Activated B cell treated with CpG ODN at 0.5 μM for 24 hours (primary cell): ENCODE data around the gene R3HDM2. TPM values are rescaled to one million over a fixed set of nuclear protein-coding genes. Genes with fewer than 3 reads are reported as not detected.

Source experiments
- ATAC-seq: fragments of 200-7000 bp; cut with Tn5 transposase; one replicate; pipeline ENCODE4 v1.10.0; 2021; ENCODE audit warnings: low read depth, mild to moderate bottlenecking, moderate library complexity
- CTCF ChIA-PET: fragments of 350-600 bp; sonication (Branson Sonifier 250); formaldehyde crosslinking; loops from one replicate; lab custom pipeline; 2021; ENCODE audit warnings: antibody characterized with exemption; lab: Charles Lee
- POLR2A ChIA-PET: fragments of 350-600 bp; sonication (Branson Sonifier 250); formaldehyde crosslinking; loops from one replicate; lab custom pipeline; 2021; ENCODE audit warnings: antibody characterized with exemption; lab: Charles Lee
- DNase-seq: peaks from one replicate; pipeline ENCODE4 v3.0.0; 2022
- H3K27ac Mint-ChIP-seq: one replicate; pipeline ENCODE4 v1.8.0; 2020; ENCODE audit warnings: mixed read lengths
- H3K27me3 Mint-ChIP-seq: one replicate; pipeline ENCODE4 v1.8.0; 2021; ENCODE audit warnings: mixed read lengths
- H3K36me3 Mint-ChIP-seq: one replicate; pipeline ENCODE4 v1.8.0; 2021; ENCODE audit warnings: low read depth, mixed read lengths
- H3K4me1 Mint-ChIP-seq: one replicate; pipeline ENCODE4 v1.8.0; 2021; ENCODE audit warnings: mixed read lengths
- H3K4me3 Mint-ChIP-seq: one replicate; pipeline ENCODE4 v1.8.0; 2020; ENCODE audit warnings: mild to moderate bottlenecking, mixed read lengths
- H3K9me3 Mint-ChIP-seq: one replicate; pipeline ENCODE4 v1.8.0; 2020; ENCODE audit warnings: mixed read lengths
- CTCF ChIP-seq: fragments of 200-600 bp; IDR thresholded peaks from one replicate; pipeline ENCODE4 v1.8.0; 2022; ENCODE audit warnings: antibody characterized with exemption, mild to moderate bottlenecking
- intact Hi-C: fragments of 100-400 bp; cut with micrococcal nuclease; formaldehyde crosslinking; loops from one replicate; pipeline ENCODE4 v1.15.1; 2024
- total RNA-seq: library from RNA; stranded (reverse); gene quantifications from 2 replicates; pipeline ENCODE4 v1.2.3, GENCODE V29; 2022

R3HDM2 gene
- total RNA-seq: 74.2 and 75.6 TPM in 2 replicates

- peak; percentile 91 for ATAC-seq
- peaks cover 39% of the 10 kb centered on the region for H3K4me1 Mint-ChIP-seq
- H3K27ac Mint-ChIP-seq: peak within 1 kb of the TSS; percentile 99
- intact Hi-C loops: loop anchor here (1.0 to 10.0 kb wide), 8 partner anchors 28 to 746 kb away; partner anchors contain the start of genes DDIT3, GLI1, OS9 and PTGES3
- no peak for TF ChIP-seq CTCF
- CTCF ChIA-PET: interaction anchor here (1.2 kb wide), 1 partner anchor 28 kb away, joined by 3 read pairs; no protein-coding TSS in a partner anchor
- H3K36me3 Mint-ChIP-seq: peaks cover 11% of the 10 kb centered on the region
- no peaks in the 10 kb centered on the region for H3K27me3 Mint-ChIP-seq
- H3K4me3 Mint-ChIP-seq: peak within 1 kb of the TSS; percentile 97
- H3K9me3 Mint-ChIP-seq: no peaks in the 10 kb centered on the region
- DNase-seq: peak; percentile 94
- POLR2A ChIA-PET: interaction anchor here (0.6 to 1.9 kb wide), 5 partner anchors 28 to 205 kb away, joined by 3 to 15 read pairs (median 3); partner anchors contain the start of gene GLI1
Measured at GRCh38 chr12:57430931-57431566, at the start of gene R3HDM2. TSS of gene R3HDM2 (minus strand) at chr12:57431043. CDS start at chr12:57310428, 120,615 bp downstream.

GRCh38 chr12:57479376-57480115 lies 48.7 kb upstream of the R3HDM2 start, which contains the start of gene ARHGAP9:
TSS of gene ARHGAP9 (minus strand) at chr12:57479866. CDS start at chr12:57479406, 460 bp downstream.
- no peaks in the 10 kb centered on the region for H3K27me3 Mint-ChIP-seq
- H3K4me1 Mint-ChIP-seq: peaks cover 77% of the 10 kb centered on the region
- DNase-seq (peak; percentile 48), ATAC-seq (peak; percentile 51)
- intact Hi-C loops: loop anchor here (1.0 to 5.0 kb wide), 5 partner anchors 8 to 368 kb away; partner anchors contain the start of genes CDK4, CTDSP2, DDIT3 and R3HDM2
- H3K4me3 Mint-ChIP-seq: peak within 1 kb of the TSS; percentile 93
- no peak for TF ChIP-seq CTCF
- H3K27ac Mint-ChIP-seq: peak within 1 kb of the TSS; percentile 100
- ChIA-PET POLR2A (interaction anchor here (0.6 to 8.3 kb wide), 13 partner anchors 9 to 1650 kb away, joined by 3 to 133 read pairs (median 5); partner anchors contain the start of genes DCTN2, DDIT3, DNAJC14 and GLI1), CTCF (interaction anchor here (0.7 to 7.3 kb wide), 3 partner anchors 19 to 281 kb away, joined by 3 to 74 read pairs (median 3); partner anchors contain the start of gene GLI1)
- peaks cover 5% of the 10 kb centered on the region for H3K36me3 Mint-ChIP-seq
- H3K9me3 Mint-ChIP-seq: no peaks in the 10 kb centered on the region

- Mint-ChIP-seq H3K4me1 (peaks cover 83% of the 10 kb centered on the region), H3K27me3 (no peaks in the 10 kb centered on the region), H3K27ac (peak overlapping the region; percentile 100), H3K36me3 (peaks cover 10% of the 10 kb centered on the region), H3K9me3 (no peaks in the 10 kb centered on the region), H3K4me3 (peak overlapping the region; percentile 93)
- DNase-seq: no peak
- intact Hi-C loops: loop anchor here (1.0 to 5.0 kb wide), 4 partner anchors 8 to 368 kb away; partner anchors contain the start of genes CDK4, CTDSP2 and DDIT3
- TF ChIP-seq CTCF: no peak
- ChIA-PET CTCF (interaction anchor here (0.7 to 7.3 kb wide), 3 partner anchors 18 to 282 kb away, joined by 3 to 74 read pairs (median 3); partner anchors contain the start of gene GLI1), POLR2A (interaction anchor here (0.6 to 8.3 kb wide), 4 partner anchors 18 to 1472 kb away, joined by 3 to 133 read pairs (median 4); partner anchors contain the start of genes GLI1 and STAT6)
- no peak for ATAC-seq
Measured at GRCh38 chr12:57479043-57479375, 48.2 kb upstream of the R3HDM2 start.

GRCh38 chr12:57477710-57478681 lies 47.2 kb upstream of the R3HDM2 start:
- peak overlapping the region; percentile 93 for H3K4me3 Mint-ChIP-seq
- POLR2A ChIA-PET: interaction anchor here (0.6 to 8.3 kb wide), 20 partner anchors 9 to 1471 kb away, joined by 3 to 133 read pairs (median 4); partner anchors contain the start of genes DCTN2, DDIT3, GLI1 and INHBE
- peaks cover 82% of the 10 kb centered on the region for H3K4me1 Mint-ChIP-seq
- H3K9me3 Mint-ChIP-seq: no peaks in the 10 kb centered on the region
- peaks cover 16% of the 10 kb centered on the region for H3K36me3 Mint-ChIP-seq
- peak; percentile 43 for DNase-seq
- no peaks in the 10 kb centered on the region for H3K27me3 Mint-ChIP-seq
- CTCF ChIA-PET: interaction anchor here (0.6 to 7.3 kb wide), 5 partner anchors 8 to 838 kb away, joined by 3 to 74 read pairs (median 3); partner anchors contain the start of gene GLI1
- ATAC-seq: peak; percentile 53
- no peak for TF ChIP-seq CTCF
- H3K27ac Mint-ChIP-seq: peak overlapping the region; percentile 100
- intact Hi-C loops: loop anchor here (1.0 to 5.0 kb wide), 3 partner anchors 16 to 369 kb away; partner anchors contain the start of genes CDK4 and CTDSP2
